Activated naive CD4-positive, alpha-beta T cell treated with anti-CD3 and anti-CD28 coated beads for 36 hours (primary cell): ENCODE results near the gene PLEKHB2. TPM values are rescaled to one million over a fixed set of nuclear protein-coding genes. Genes with fewer than 3 reads are reported as not detected.
"Not testable (repeated sequence)": the region's sequence is repeated elsewhere in the genome, so short reads cannot be mapped to it uniquely, and the experiment has no call there.

Experiments
- CTCF ChIA-PET: fragments of 350-600 bp; sonication (Branson Sonifier 250); formaldehyde crosslinking; loops from one replicate; lab custom pipeline; 2021; ENCODE audit warnings: antibody characterized with exemption; lab: Charles Lee
- DNase-seq: peaks from one replicate; pipeline ENCODE4 v3.0.0-alpha.2; 2020
- H3K27ac Mint-ChIP-seq: one replicate; pipeline ENCODE4 v1.8.0; 2021; ENCODE audit warnings: mild to moderate bottlenecking, mixed read lengths
- H3K27me3 Mint-ChIP-seq: one replicate; pipeline ENCODE4 v1.8.0; 2021; ENCODE audit warnings: low read depth, mixed read lengths
- H3K36me3 Mint-ChIP-seq: one replicate; pipeline ENCODE4 v1.8.0; 2021; ENCODE audit warnings: low read depth, mixed read lengths
- H3K4me1 Mint-ChIP-seq: one replicate; pipeline ENCODE4 v1.8.0; 2021; ENCODE audit warnings: low read depth, mixed read lengths
- H3K4me3 Mint-ChIP-seq: one replicate; pipeline ENCODE4 v1.8.0; 2021; ENCODE audit warnings: mild to moderate bottlenecking, moderate library complexity, mixed read lengths
- H3K9me3 Mint-ChIP-seq: one replicate; pipeline ENCODE4 v1.8.0; 2021; ENCODE audit warnings: mixed read lengths
- intact Hi-C: fragments of 100-400 bp; cut with micrococcal nuclease; formaldehyde crosslinking; loops from one replicate; pipeline ENCODE4 v1.15.1; 2023
- total RNA-seq, 2 experiments: library from RNA; stranded (reverse); gene quantifications; one replicate each; pipeline ENCODE4 v1.2.3, GENCODE V29; 2021

The PLEKHB2 gene
- total RNA-seq, 2 experiments from 2014 or later: 43.4 to 43.9 TPM

GRCh38 chr2:131104487-131105155 is 515 bp upstream of the PLEKHB2 start:
- intact Hi-C loops: loop anchor here (1.0 to 10.0 kb wide), 7 partner anchors 11 to 762 kb away; partner anchors contain the start of genes FAM168B and IMP4
- Mint-ChIP-seq H3K9me3 (no peaks in the 10 kb centered on the region), H3K4me3 (peak overlapping the region; percentile 93), H3K4me1 (peaks cover 36% of the 10 kb centered on the region), H3K27ac (peak overlapping the region; percentile 98), H3K27me3 (no peaks in the 10 kb centered on the region), H3K36me3 (peaks cover 9% of the 10 kb centered on the region)
- DNase-seq: peak; percentile 55
- CTCF ChIA-PET: interaction anchor here (0.6 to 3.2 kb wide), 4 partner anchors 10 to 390 kb away, joined by 3 to 15 read pairs (median 4); no protein-coding TSS in a partner anchor

DNA sequence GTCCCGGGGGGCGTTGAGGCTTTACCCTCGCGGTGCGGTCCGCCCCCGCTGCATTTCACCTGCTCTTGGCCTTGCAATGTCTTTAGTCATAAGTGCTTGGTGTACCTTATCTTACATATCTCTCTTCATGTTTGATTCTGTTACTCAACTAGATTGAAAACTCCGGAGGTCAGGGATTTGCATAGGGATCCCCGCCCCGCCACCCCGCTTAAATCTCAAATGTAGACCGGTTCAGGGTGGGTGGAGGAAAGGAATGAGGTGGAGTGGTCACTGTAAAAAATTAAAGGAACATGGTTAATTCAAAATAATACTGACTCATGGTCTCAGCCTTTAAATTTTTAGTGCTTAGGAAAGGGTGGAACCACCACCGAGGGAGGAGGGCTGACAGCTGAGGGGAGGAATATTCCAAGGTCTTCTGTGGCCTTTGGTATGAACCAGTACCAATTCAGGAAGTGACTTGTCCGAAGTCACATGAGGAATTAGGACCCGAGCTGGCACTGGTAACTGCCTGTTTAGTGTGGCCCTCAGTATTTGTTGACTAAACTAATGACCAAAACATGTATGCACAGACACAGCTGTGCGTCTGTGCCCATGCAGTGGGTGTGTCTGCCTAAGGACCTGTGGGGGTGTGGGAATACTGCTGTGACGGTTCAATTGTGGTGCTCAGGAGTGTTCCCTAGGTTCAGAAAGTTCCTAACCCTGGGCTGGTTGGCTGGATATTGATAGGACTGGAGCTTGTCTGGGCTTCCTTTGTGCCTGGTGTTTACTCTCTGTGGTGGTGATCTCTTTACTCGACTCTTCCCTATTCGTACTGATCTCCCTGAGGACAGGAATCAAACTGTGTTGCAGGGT is 1.0 kb downstream of the PLEKHB2 start:
- peak; percentile 41 for DNase-seq
- Mint-ChIP-seq H3K4me1 (peaks cover 48% of the 10 kb centered on the region), H3K36me3 (peaks cover 18% of the 10 kb centered on the region), H3K9me3 (no peaks in the 10 kb centered on the region), H3K4me3 (peak overlapping the region; percentile 93), H3K27me3 (no peaks in the 10 kb centered on the region), H3K27ac (peak overlapping the region; percentile 98)
- intact Hi-C loops: loop anchor here (1.0 to 10.0 kb wide), 6 partner anchors 9 to 731 kb away; partner anchors contain the start of gene MZT2A
- CTCF ChIA-PET: no interaction called here

DNA sequence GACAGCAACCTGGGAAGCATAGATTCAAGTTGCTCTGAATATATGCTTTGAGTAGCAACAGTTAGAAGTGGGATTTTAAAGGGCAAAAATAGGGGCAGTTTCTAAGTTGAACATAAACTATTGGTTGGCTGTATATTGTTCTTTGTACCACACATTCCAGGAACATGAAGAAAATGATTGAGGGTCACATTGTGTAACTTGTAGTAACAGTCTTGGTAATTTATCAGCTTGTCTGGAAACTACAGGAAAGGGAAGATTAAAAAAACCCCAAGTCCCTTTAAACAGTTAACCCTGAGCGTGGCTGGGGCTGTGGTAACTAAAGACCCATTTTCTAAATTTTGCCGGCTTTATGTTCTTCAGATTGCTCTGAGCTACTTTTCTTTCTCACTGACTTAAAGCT is 7.4 kb downstream of the PLEKHB2 start:
- intact Hi-C loops: no loop called here
- H3K4me3 Mint-ChIP-seq: no peak overlapping the region
- peaks cover 49% of the 10 kb centered on the region for H3K36me3 Mint-ChIP-seq
- H3K4me1 Mint-ChIP-seq: peaks cover 69% of the 10 kb centered on the region
- H3K27me3 Mint-ChIP-seq: no peaks in the 10 kb centered on the region
- H3K9me3 Mint-ChIP-seq: peaks cover 17% of the 10 kb centered on the region
- no peak overlapping the region for H3K27ac Mint-ChIP-seq
- CTCF ChIA-PET: interaction anchor here (0.9 kb wide), 1 partner anchor 23 kb away, joined by 4 read pairs; no protein-coding TSS in a partner anchor
- no peak for DNase-seq

- no peak overlapping the region for H3K27ac Mint-ChIP-seq
- peaks cover 68% of the 10 kb centered on the region for H3K4me1 Mint-ChIP-seq
- no peaks in the 10 kb centered on the region for H3K27me3 Mint-ChIP-seq
- H3K9me3 Mint-ChIP-seq: peaks cover 17% of the 10 kb centered on the region
- DNase-seq: no peak
- CTCF ChIA-PET: no interaction called here
- H3K4me3 Mint-ChIP-seq: no peak overlapping the region
- H3K36me3 Mint-ChIP-seq: peaks cover 58% of the 10 kb centered on the region
- intact Hi-C loops: no loop called here
Measured at GRCh38 chr2:131113566-131114227, 8.6 kb downstream of the PLEKHB2 start.

- H3K27ac Mint-ChIP-seq, CTCF ChIA-PET, H3K27me3 Mint-ChIP-seq, H3K4me3 Mint-ChIP-seq: not testable (repeated sequence)
- intact Hi-C loops: loop anchor here (1.0 kb wide), 2 partner anchors 9 to 49 kb away; no protein-coding TSS in a partner anchor
- peaks cover 17% of the 10 kb centered on the region for H3K9me3 Mint-ChIP-seq
- H3K36me3 Mint-ChIP-seq: peaks cover 55% of the 10 kb centered on the region
- DNase-seq: peak; percentile 22
- peaks cover 67% of the 10 kb centered on the region for H3K4me1 Mint-ChIP-seq
Measured at GRCh38 chr2:131114950-131115349, 9.8 kb downstream of the PLEKHB2 start.

- no peaks in the 10 kb centered on the region for H3K27me3 Mint-ChIP-seq
- H3K4me1 Mint-ChIP-seq: peaks cover 60% of the 10 kb centered on the region
- CTCF ChIA-PET: no interaction called here
- H3K27ac Mint-ChIP-seq: no peak overlapping the region
- DNase-seq: no peak
- no peak overlapping the region for H3K4me3 Mint-ChIP-seq
- peaks cover 17% of the 10 kb centered on the region for H3K9me3 Mint-ChIP-seq
- intact Hi-C loops: loop anchor here (1.0 kb wide), 2 partner anchors 9 to 49 kb away; no protein-coding TSS in a partner anchor
- H3K36me3 Mint-ChIP-seq: peaks cover 50% of the 10 kb centered on the region
Measured at GRCh38 chr2:131115752-131116151, 10.6 kb downstream of the PLEKHB2 start.

DNA sequence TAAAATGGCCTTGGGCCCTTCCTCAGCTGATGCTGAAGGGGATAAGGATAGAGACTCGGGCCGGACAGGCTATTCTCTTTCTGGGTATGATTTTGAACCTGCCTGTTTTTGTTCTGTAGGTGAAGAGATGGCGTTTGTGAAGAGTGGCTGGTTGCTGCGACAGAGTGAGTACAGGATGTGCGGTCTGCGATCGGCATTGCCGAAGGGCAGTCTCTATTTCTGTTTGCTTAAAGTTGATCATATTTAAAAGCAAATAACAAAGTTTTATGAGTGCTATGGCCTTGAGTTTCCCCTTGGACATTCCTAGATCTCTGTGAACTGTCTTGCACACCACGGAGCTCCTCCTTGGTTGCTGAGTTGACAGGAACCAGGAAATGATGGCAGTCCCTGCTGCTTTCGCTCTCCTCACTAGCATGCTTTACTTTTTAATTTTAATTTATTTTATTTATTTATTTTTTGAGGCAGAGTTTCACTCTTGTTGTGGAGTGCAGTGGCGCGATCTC is 15.7 kb downstream of the PLEKHB2 start:
- peaks cover 38% of the 10 kb centered on the region for H3K36me3 Mint-ChIP-seq
- DNase-seq: no peak
- H3K4me3 Mint-ChIP-seq: no peak overlapping the region
- intact Hi-C loops: no loop called here
- peaks cover 6% of the 10 kb centered on the region for H3K9me3 Mint-ChIP-seq
- no peak overlapping the region for H3K27ac Mint-ChIP-seq
- CTCF ChIA-PET: interaction anchor here (0.6 kb wide), 2 partner anchors 9 to 26 kb away, joined by 3 read pairs; no protein-coding TSS in a partner anchor
- no peaks in the 10 kb centered on the region for H3K27me3 Mint-ChIP-seq
- H3K4me1 Mint-ChIP-seq: peaks cover 25% of the 10 kb centered on the region

DNA sequence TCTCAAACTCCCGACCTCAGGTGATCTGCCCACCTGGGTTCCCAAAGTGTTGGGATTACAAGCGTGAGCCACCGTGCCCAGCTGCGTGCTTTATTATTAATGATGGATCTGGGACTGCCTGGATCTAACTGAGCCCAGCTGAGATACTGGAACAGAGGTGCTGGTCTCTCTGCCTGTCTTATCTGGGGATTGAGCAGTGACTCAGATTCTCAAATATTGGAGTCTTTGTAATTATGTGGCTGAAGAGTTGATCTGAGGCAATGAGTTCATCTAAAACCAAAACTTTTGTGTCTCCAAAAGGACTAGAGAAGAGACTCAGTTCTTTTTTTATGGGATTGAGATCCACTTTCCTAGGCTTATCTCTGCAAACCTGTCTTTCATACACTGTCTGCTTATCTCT is 16.3 kb downstream of the PLEKHB2 start:
- no peak for DNase-seq
- Mint-ChIP-seq H3K27me3 (no peaks in the 10 kb centered on the region), H3K4me1 (peaks cover 19% of the 10 kb centered on the region), H3K27ac (no peak overlapping the region), H3K9me3 (peaks cover under 1% of the 10 kb centered on the region), H3K4me3 (no peak overlapping the region), H3K36me3 (peaks cover 32% of the 10 kb centered on the region)
- intact Hi-C loops: no loop called here
- CTCF ChIA-PET: no interaction called here

GRCh38 chr2:131122496-131122895 is 17.4 kb downstream of the PLEKHB2 start:
- Mint-ChIP-seq H3K27ac (no peak overlapping the region), H3K27me3 (no peaks in the 10 kb centered on the region), H3K4me1 (peaks cover 17% of the 10 kb centered on the region), H3K9me3 (no peaks in the 10 kb centered on the region), H3K36me3 (peaks cover 37% of the 10 kb centered on the region), H3K4me3 (no peak overlapping the region)
- CTCF ChIA-PET: no interaction called here
- DNase-seq: no peak
- intact Hi-C loops: no loop called here

DNA sequence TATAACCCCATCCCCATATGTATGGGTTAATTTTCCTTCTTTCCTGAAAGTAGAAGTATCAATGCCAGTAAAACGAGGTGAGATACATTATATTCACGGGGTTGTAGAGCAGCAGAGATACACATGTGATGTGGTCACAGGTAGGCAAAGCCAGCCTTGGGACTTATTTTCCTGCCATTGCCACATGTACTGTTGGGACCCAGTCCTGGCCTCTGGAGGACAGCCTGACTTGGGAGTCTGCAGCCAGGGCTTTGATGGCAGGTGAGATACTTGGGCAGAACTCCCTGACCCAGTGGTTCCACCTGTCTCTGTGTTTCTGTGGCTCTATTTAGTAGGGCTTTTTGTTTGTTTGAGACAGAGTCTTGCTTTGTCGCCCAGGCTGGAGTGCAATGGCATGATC is 18.1 kb downstream of the PLEKHB2 start:
- no peaks in the 10 kb centered on the region for H3K27me3 Mint-ChIP-seq
- CTCF ChIA-PET: no interaction called here
- no peak overlapping the region for H3K4me3 Mint-ChIP-seq
- H3K9me3 Mint-ChIP-seq: no peaks in the 10 kb centered on the region
- peaks cover 12% of the 10 kb centered on the region for H3K4me1 Mint-ChIP-seq
- no peak for DNase-seq
- no peak overlapping the region for H3K27ac Mint-ChIP-seq
- peaks cover 37% of the 10 kb centered on the region for H3K36me3 Mint-ChIP-seq
- intact Hi-C loops: no loop called here

DNA sequence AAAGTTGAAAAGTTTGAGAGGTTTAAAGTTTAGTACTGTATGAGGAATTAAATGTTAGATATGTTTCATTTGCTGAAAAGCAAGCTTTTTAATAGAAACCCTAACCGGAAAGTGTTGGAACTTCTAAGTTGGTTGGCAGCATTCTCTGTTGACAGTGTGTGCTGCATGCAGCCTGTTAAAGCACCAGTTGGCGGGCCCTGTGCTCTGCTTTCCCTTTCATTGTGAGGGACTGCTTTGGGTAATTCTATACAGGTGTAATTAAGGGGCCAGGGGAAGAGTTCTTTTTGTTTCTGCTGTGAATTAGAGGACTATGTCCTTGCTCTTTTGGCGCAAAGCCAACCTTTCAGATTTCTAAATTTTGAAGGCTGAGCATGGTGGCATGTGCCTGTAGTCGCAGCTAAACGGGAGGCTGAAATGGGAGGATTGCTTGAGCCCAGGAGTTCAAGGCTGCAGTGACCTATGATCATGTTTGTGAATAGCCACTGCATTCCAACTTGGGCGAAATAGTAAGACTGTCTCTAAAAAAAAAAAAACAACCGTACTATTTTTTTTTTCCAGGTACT is 20.1 kb downstream of the PLEKHB2 start:
- CTCF ChIA-PET: no interaction called here

More for the DNA sequence above, 20.1 kb downstream of the PLEKHB2 start:
- no peak for DNase-seq
- H3K9me3 Mint-ChIP-seq: peaks cover 1% of the 10 kb centered on the region
- peaks cover 7% of the 10 kb centered on the region for H3K4me1 Mint-ChIP-seq
- no peak overlapping the region for H3K27ac Mint-ChIP-seq
- intact Hi-C loops: no loop called here
- H3K4me3 Mint-ChIP-seq: no peak overlapping the region
- H3K36me3 Mint-ChIP-seq: peaks cover 49% of the 10 kb centered on the region
- H3K27me3 Mint-ChIP-seq: no peaks in the 10 kb centered on the region
